ENCODE data around the gene CPNE8.

DNA sequence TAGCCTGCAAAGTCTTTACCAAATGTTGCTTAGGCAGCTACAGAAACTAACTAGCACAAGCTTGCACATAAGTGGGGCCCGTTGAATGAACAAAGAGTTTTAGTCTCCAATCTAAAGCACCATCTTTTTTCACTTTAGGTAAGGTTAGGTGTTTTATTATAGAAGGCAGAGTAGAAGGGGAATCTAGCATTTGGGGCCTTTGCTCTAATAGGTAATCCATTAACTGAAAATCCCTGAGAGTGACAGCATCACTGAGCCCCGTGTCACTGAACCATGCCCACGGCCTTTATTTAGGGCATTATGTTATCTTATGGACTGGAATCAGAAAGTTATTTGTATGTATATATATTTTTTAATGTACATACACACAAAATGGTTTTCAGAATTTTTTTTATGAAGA lies 25.1 kb downstream of the CPNE8 start:
- TF ChIP-seq, protein P1, sequence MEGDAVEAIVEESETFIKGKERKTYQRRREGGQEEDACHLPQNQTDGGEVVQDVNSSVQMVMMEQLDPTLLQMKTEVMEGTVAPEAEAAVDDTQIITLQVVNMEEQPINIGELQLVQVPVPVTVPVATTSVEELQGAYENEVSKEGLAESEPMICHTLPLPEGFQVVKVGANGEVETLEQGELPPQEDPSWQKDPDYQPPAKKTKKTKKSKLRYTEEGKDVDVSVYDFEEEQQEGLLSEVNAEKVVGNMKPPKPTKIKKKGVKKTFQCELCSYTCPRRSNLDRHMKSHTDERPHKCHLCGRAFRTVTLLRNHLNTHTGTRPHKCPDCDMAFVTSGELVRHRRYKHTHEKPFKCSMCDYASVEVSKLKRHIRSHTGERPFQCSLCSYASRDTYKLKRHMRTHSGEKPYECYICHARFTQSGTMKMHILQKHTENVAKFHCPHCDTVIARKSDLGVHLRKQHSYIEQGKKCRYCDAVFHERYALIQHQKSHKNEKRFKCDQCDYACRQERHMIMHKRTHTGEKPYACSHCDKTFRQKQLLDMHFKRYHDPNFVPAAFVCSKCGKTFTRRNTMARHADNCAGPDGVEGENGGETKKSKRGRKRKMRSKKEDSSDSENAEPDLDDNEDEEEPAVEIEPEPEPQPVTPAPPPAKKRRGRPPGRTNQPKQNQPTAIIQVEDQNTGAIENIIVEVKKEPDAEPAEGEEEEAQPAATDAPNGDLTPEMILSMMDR (IDR thresholded peaks at IDR 0.05; ENCODE audit: low read depth, low read length) = no peak
- TF ChIP-seq POLR2A (IDR thresholded peaks at IDR 0.05; ENCODE audit: extremely low read depth, insufficient read length) = no peak
- TF ChIP-seq, protein P2, sequence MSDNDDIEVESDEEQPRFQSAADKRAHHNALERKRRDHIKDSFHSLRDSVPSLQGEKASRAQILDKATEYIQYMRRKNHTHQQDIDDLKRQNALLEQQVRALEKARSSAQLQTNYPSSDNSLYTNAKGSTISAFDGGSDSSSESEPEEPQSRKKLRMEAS (IDR thresholded peaks at IDR 0.05; ENCODE audit: low read depth, low read length) = no peak
- TF ChIP-seq MYC (IDR thresholded peaks at IDR 0.05; ENCODE audit: low read depth, low read length) = no peak
